IPS DF 6.9 (cell line): ENCODE measurements around the gene CYTIP.

ENCODE experiments used
- DNase-seq: peaks from one replicate; pipeline ENCODE4 v3.0.0-alpha.2; 2013; ENCODE audit warnings: low read depth, low spot score
- H3K27ac ChIP-seq: one replicate; pipeline ENCODE4 v1.5.1; 2013; ENCODE audit warnings: low read length, control low read depth
- H3K27me3 ChIP-seq: 2 replicates; pipeline ENCODE4 v1.6.1; 2013; ENCODE audit warnings: mild to moderate bottlenecking, low read length; ENCODE audit not compliant: control insufficient read depth, insufficient read depth
- H3K36me3 ChIP-seq: 2 replicates; pipeline ENCODE4 v1.6.1; 2013; ENCODE audit warnings: low read length; ENCODE audit not compliant: control insufficient read depth, insufficient read depth
- H3K4me1 ChIP-seq: 2 replicates; pipeline ENCODE4 v1.6.1; 2013; ENCODE audit warnings: low read length; ENCODE audit not compliant: control insufficient read depth, insufficient read depth
- H3K4me3 ChIP-seq: 2 replicates; pipeline ENCODE4 v1.5.1; 2013; ENCODE audit warnings: mild to moderate bottlenecking, low read length
- H3K9me3 ChIP-seq: 2 replicates; pipeline ENCODE4 v1.6.1; 2013; ENCODE audit warnings: low read length, inconsistent platforms; ENCODE audit not compliant: control insufficient read depth, insufficient read depth
- WGBS: extraction: QIAGEN DNeasy Blood & Tissue Kit; methylation state at CpG from one replicate; pipeline ENCODE4 v1.1.7; 2013; ENCODE audit warnings: mixed read lengths, missing lambda C conversion rate; ENCODE audit not compliant: insufficient read length, insufficient coverage; 5-methylcytosine and 5-hydroxymethylcytosine counted together

The CYTIP gene

GRCh38 chr2:157426477-157426994, 17.4 kb downstream of the CYTIP start:
- no peak overlapping the region for H3K27ac ChIP-seq
- H3K4me1 ChIP-seq = no peaks in the 10 kb centered on the region
- H3K4me3 ChIP-seq = no peak overlapping the region
- DNase-seq = no peak
- no peaks in the 10 kb centered on the region for H3K36me3 ChIP-seq
- WGBS = no CpG with 5 or more reads among the region's 4 CpGs
- no peaks in the 10 kb centered on the region for H3K9me3 ChIP-seq
- no peaks in the 10 kb centered on the region for H3K27me3 ChIP-seq

- no peaks in the 10 kb centered on the region for H3K4me1 ChIP-seq
- H3K36me3 ChIP-seq = no peaks in the 10 kb centered on the region
- no peaks in the 10 kb centered on the region for H3K9me3 ChIP-seq
- no peak overlapping the region for H3K27ac ChIP-seq
- no peaks in the 10 kb centered on the region for H3K27me3 ChIP-seq
- no peak for DNase-seq
- no CpG with 5 or more reads among the region's 1 CpG for WGBS
- H3K4me3 ChIP-seq = no peak overlapping the region
These were observed 19.5 kb downstream of the CYTIP start for GRCh38 chr2:157424374-157424773.

DNA sequence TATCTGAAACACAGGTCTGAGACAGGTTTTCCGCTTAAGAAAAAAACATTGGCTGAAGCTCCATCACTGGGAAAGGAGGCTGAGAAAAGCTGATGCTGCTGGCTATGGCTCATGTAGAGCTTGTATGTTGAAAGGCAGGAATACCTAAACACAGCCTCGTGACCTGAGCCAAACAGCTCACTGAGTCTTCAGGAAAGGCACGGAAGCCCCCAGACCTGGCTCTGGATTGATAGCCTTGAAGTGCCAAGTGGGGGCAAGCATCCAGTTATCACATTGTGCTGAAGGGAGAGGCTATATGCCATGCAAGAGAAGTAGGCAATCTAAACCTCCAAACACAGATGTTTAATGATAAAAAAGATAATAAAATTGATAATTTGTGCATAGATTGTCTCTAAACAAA, 21.9 kb downstream of the CYTIP start:
- H3K4me1 ChIP-seq = no peaks in the 10 kb centered on the region
- no peaks in the 10 kb centered on the region for H3K9me3 ChIP-seq
- no peaks in the 10 kb centered on the region for H3K36me3 ChIP-seq
- H3K4me3 ChIP-seq = no peak overlapping the region
- no peaks in the 10 kb centered on the region for H3K27me3 ChIP-seq
- DNase-seq = no peak
- WGBS = no CpG with 5 or more reads among the region's 3 CpGs
- H3K27ac ChIP-seq = no peak overlapping the region

DNA sequence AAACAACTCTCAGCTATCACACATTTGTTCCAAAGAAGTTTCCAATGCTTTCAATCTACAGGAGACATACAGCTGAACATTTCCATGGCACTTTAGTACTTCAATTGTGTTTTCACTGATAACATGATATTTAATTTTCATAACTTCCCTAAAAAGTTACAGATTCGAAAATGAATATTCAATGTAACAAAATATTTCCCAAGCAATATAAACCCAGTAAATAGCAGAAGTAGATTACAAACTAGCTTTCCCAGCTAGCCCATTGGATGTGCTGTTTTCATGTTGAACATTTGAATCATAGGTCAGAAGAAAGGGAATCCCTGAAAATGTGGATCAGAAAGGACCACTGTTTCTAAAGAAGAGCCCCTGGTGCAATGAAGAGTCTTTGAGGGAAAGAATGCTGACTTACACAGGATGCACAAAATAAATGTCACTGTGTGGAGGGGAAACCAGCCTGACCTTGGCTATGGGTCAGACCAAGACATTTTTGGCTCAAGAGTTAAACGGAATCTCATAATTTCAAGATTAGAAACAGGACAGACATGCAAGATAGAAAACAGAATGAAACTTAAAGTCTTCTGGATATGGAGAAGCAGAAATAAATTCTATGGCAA, 22.5 kb downstream of the CYTIP start:
- no peaks in the 10 kb centered on the region for H3K27me3 ChIP-seq
- no peaks in the 10 kb centered on the region for H3K4me1 ChIP-seq
- no peaks in the 10 kb centered on the region for H3K9me3 ChIP-seq
- DNase-seq = no peak
- H3K4me3 ChIP-seq = no peak overlapping the region
- WGBS = no CpG with 5 or more reads among the region's 2 CpGs
- no peaks in the 10 kb centered on the region for H3K36me3 ChIP-seq
- H3K27ac ChIP-seq = no peak overlapping the region

DNA sequence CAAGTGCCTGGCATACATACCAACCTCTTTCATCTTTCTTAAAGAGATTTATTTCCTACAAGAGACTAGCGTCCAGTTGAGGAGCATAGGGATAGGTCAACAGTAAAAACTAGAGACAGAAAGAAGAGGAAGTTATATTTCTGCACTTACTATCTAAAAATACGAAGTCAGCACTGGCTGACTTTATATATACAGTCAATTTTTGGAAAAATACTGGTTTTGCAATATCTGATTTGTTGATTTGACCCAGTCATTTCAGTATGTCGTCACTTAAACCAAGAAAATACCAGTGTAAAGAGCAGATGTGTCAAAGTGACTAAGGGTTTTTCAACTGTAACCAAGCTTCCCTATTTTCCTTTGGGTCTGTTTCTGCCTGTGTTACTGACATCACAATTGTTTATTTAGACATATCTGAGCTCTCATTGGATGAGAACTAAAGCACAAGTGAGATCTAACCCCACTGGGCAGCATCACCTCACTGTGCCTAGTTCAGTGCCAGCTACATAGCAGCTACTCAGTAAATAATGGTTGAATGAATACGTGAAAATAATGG, 23.0 kb downstream of the CYTIP start:
- no peaks in the 10 kb centered on the region for H3K4me1 ChIP-seq
- WGBS = no CpG with 5 or more reads among the region's 4 CpGs
- H3K27ac ChIP-seq = no peak overlapping the region
- no peaks in the 10 kb centered on the region for H3K9me3 ChIP-seq
- H3K4me3 ChIP-seq = no peak overlapping the region
- no peak for DNase-seq
- no peaks in the 10 kb centered on the region for H3K27me3 ChIP-seq
- no peaks in the 10 kb centered on the region for H3K36me3 ChIP-seq

GRCh38 chr2:157419031-157419575, 24.8 kb downstream of the CYTIP start:
- no peak for DNase-seq
- no peaks in the 10 kb centered on the region for H3K36me3 ChIP-seq
- no CpG with 5 or more reads among the region's 12 CpGs for WGBS
- H3K4me3 ChIP-seq = no peak overlapping the region
- no peaks in the 10 kb centered on the region for H3K27me3 ChIP-seq
- no peak overlapping the region for H3K27ac ChIP-seq
- H3K4me1 ChIP-seq = no peaks in the 10 kb centered on the region
- H3K9me3 ChIP-seq = no peaks in the 10 kb centered on the region

DNA sequence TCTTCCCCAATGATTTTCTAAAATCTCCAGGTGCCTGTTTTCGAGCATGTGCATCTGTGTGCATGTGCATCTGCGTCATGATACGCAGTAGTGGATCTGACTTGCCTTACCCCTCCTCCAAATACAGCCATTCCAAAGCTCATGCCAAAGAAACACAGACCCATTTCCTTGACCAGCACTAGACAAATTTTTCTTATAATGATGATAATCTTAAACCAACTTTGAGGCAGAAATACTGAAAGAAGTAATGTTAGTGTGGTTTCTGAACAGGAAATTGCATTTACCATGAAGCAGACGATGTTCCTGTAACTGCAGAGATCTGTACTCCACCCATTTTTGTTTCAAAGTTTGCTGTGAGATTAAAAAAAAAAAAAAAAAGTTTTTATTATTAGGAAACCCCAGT, 25.6 kb downstream of the CYTIP start:
- Histone ChIP-seq H3K9me3 (no peaks in the 10 kb centered on the region), H3K27ac (no peak overlapping the region), H3K4me3 (no peak overlapping the region), H3K36me3 (no peaks in the 10 kb centered on the region), H3K27me3 (no peaks in the 10 kb centered on the region), H3K4me1 (no peaks in the 10 kb centered on the region)
- DNase-seq = no peak
- no CpG with 5 or more reads among the region's 4 CpGs for WGBS

- no CpG with 5 or more reads among the region's 13 CpGs for WGBS
These were observed 28.2 kb downstream of the CYTIP start for GRCh38 chr2:157415591-157416101.

DNA sequence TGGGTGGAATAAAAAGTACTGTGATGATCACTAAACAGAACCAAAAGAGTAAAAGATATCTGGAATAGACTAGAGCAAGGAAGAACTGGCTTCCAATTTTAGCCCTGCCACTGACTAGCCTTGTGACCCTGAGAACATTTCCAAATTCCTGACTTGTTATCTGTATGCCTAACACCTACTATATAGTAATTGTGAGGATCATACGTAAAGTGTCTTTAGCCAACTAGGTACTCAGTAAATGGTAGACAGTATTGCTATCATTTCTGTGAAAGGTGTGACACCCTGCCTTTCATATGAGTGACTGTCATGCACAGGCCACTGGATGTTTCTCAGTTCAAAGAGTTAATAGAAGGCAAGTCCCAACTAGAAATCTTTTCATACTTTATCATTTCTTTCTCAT, 29.8 kb downstream of the CYTIP start:
- Histone ChIP-seq H3K27ac (no peak overlapping the region), H3K27me3 (no peaks in the 10 kb centered on the region), H3K4me1 (no peaks in the 10 kb centered on the region), H3K36me3 (no peaks in the 10 kb centered on the region), H3K4me3 (no peak overlapping the region), H3K9me3 (no peaks in the 10 kb centered on the region)
- WGBS = no CpG with 5 or more reads among the region's 1 CpG
- DNase-seq = no peak

More at GRCh38 chr2:157415591-157416101, 28.2 kb downstream of the CYTIP start:
- Histone ChIP-seq H3K27ac (no peak overlapping the region), H3K4me1 (no peaks in the 10 kb centered on the region), H3K36me3 (no peaks in the 10 kb centered on the region), H3K9me3 (no peaks in the 10 kb centered on the region), H3K27me3 (no peaks in the 10 kb centered on the region), H3K4me3 (no peak overlapping the region)
- no peak for DNase-seq

GRCh38 chr2:157413326-157414035, 30.4 kb downstream of the CYTIP start:
- Histone ChIP-seq H3K27me3 (no peaks in the 10 kb centered on the region), H3K4me3 (no peak overlapping the region), H3K27ac (no peak overlapping the region), H3K9me3 (no peaks in the 10 kb centered on the region), H3K36me3 (no peaks in the 10 kb centered on the region), H3K4me1 (no peaks in the 10 kb centered on the region)
- WGBS = no CpG with 5 or more reads among the region's 4 CpGs
- no peak for DNase-seq
